HG02852 (cell line): ENCODE results near the gene CDH10.

Source experiments
- ATAC-seq: cut with Tn5 transposase; IDR thresholded peaks from one replicate; pipeline ENCODE4 v1.9.1; 2021; ENCODE audit warnings: mild to moderate bottlenecking, moderate library complexity; ENCODE audit not compliant: unreplicated experiment

CDH10 gene

DNA sequence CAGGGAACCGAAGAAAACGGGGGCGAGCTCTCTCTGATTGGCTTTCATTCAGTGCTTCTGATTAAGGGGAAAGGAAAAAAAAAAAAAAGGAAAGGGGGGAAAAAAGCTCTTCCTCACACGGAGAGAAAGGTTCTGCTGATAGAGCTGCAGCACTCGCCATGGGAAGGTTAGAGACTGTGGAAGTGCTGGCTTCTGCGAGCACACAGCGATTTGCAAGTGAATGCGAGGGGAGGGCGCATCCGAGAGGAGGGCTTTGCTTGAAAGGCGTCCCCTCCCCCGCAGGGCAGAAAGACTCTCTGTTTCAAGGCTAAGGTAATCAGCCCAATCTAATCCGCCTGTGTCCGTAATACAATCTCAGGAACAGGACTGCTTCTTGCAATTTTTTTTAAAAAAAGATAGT lies at the start of gene CDH10:
TSS of gene CDH10 (minus strand) at position 218 of the 400 bp plus-strand sequence. CDS start 51,488 bp downstream, outside the sequence.
- no peak for ATAC-seq

DNA sequence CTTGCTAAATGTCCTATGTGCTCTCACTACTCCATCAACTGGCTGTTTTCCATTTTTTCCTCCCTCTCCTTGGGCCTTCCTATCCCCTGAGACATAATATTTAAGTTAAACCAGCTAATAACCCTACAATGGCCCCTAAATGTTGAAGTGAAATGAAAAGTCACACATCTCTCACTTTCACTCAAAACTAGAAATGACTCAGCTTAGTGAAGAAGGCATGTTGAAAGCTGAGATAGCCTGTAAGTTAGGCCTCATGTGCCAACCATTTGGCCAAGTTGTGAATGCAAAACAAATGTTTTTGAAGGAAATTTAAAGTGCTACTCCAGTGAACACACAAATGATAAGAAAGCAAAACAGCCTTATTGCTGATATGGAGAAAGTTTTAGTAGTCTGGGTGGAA lies 48.8 kb upstream of the CDH10 start:
- ATAC-seq, result peak; percentile 54

DNA sequence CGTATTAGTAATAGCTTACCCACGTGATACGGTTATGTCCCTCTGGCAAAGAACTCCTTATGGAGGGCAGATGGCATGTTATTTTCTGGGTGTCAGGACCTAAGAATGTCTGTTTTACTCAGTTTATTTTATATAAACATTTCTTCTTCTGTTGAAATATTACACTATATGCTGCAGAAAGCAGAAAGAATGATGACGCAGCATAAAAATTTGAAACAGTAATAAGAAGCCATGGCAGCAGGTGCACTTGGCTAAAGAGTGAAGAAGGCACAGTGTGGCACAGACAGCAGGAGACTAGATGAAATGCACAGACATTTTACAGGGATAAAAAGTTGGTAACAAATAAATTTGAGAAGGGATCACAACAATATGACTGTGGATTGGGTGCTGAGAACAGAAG lies 46.3 kb upstream of the CDH10 start:
- no peak for ATAC-seq

DNA sequence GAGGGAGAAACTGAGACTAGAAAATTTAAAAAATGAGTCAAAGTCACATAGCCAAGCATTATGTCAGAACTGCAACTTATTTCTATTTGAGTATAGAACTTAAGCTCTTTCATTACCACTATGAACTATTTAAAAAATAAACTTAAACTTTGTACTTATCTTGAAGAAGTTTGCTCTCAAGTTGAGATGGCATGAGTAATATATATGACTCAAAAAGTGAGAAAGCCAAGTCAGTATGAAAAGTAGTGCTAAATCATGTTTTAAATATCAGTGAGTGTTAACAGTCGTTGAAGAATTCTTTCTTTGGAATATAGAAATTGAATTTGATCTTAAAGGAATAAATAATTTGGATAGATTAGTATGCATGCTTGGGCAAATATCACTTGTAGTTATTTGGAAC lies 36.3 kb upstream of the CDH10 start:
- ATAC-seq, result no peak

DNA sequence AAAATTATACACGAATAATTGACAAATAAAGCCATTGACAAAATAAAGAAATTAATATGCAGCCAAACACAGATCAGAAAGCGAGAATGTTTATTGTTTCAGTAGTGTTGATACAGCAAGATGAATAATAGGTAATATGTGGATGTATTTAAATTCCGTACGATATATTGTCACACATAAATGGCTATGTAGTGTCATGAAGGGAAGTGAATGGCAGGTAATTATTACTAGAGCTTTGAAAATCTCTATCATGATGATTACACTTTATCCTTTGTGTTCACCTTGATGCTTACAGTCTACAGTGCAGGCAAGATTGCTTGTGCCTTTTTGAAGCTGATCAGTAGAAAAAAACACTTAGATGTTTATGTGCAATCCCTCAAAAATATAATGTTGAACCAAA lies 23.3 kb upstream of the CDH10 start:
- ATAC-seq, result no peak

DNA sequence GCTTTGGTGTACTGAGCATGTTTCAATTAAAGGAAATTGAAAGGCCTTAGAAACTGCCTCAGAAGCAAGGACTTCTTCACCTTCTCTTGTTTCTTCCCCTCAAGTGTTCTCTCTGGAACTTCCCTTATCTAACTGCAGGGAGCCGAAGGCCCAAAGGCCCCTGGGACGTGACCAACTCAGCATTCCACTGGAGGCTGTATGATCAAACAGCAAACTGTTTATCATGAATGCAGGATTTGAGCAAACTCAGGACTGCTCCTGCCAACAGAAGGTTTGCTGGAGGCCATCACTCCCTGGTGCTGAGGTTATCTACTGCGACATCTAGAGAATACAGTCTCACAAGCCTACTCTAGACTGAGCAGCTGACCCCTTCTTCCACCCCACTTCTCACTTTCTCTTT lies 4.8 kb upstream of the CDH10 start:
- no peak for ATAC-seq

DNA sequence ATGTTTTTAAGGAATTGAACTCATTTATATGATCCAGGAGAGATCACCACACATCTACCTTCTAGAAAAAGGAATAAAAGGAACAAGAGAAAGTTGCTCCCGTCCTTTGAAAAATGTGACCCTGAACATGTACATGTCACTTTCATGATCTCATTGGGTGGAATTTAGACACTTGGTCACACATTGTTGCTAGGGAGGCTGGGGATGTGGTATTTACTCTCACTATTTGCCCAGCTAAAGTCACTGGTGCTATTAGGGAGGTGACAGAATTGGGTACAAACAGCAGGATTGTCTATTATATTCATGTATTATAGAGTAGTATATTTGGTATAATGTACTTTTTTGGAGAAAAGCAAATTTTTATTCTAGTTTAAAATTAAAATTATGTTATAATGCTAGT lies 2.1 kb upstream of the CDH10 start:
- ATAC-seq, result no peak

DNA sequence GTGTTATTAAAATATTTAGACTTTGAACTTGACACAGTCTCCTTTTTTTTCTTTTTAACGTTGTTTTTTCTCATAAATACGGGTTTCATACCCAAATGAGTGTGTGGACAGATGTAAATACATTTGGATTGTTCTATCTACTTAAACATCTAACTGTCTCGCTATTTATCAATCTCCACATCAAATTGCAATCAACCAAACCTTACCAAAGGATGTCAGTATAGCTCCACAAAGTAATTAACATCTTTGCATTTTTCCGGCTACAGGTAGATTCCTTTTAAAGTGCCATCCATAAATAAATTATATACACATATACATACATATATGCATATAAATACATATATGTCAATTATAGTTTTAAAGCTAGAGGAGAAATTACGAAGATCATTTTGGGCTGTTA lies 705 bp upstream of the CDH10 start:
- no peak for ATAC-seq

DNA sequence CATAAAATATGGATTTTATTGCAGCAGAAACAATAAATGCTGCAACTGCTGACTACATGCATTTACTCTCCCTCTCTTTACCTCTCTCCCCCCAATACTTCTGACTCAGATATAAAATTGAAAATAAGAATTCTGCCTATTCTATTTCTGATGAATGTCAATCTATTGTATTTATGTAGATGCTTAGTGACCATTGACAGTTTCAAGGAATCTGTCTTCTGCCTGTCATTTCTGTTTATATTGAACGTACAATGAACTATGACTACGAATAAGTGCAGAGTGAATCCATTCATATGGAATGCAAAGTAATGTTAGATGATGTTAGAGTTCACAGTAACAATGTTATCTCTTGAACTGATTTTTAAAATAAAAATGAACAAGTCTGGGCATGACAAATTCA lies 898 bp downstream of the CDH10 start:
- no peak for ATAC-seq

DNA sequence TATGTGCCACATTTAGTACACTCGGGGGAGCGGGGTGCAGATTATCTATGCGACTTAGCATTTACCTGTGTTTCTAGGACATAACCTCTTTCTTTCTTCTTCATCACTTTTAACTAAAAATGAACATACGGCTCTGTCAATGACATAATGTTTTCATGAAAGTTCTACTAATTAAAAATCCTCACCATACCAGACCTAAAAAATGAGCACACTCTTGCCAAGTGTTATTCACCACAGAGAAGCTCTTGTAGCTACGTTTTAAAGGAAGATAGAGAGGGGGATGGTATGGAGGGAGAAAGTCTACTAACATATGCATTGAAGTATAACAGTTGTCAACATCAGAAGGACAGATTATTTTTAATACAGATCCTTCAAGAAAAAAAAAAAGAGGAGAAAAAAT lies 1.6 kb downstream of the CDH10 start:
- ATAC-seq, result no peak

DNA sequence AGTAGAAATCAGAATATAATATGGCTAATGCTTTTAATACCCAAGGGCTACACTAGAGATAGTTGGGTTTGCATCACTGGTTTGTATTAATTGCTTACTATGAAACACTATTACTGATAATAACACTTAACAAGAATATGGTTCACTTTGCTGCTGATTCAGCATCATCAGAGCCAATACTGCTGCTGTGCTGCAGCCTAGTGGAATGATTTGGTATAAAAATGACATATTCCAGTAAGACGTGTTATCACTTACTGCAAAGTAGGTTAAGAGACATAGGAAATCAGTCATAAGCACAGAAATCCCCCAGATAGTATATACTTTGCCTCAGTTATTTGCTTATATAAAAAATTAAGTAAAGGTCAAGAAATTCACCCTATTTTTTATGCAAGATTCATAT lies 2.8 kb downstream of the CDH10 start:
- ATAC-seq, result peak; percentile 45

DNA sequence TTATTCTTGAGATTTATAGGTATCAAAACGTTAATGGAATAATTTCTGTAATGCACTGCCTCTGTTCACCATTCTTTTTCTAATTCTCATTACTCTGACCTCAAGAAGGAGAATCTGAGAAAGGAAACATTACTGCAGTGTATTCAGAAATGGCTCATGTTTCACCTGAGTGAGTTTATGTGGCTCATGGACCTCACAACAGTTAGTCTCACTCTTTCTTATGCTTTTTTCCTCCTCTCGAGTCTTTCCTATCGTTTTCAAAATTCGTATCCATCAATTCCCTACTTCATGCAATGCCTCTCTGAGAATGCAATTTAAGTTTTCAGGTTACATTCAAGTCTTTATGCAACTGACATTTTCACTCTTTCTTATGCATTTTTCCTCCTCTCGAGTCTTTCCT lies 9.6 kb downstream of the CDH10 start:
- ATAC-seq, result no peak

DNA sequence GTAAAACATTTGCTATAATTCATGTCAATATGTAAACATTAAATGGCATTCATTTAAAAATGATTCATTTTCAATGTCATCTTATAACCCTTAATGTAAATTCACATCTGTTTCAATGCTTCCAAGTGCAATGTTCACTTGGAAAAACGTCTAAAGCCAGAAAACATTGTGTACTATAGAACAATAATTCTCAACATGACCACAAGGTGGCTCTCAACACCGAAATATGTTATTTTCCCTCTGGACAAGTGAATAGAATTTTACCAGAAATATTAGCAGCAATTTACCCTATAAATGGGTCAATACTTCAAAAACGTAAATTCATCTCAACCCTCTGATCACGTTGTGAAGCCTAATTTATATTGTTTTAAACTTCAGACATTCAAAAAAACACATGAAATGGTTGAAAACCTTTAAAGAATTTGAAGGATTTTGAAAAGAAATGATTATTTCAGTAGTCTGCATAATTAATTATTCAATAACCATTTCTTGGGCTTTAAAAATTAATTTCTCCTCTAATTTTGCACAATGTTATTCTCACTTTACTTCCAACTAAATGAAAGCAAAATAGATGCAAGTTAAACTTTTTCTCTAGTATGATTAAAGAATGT lies 11.0 kb downstream of the CDH10 start:
- ATAC-seq, result no peak

DNA sequence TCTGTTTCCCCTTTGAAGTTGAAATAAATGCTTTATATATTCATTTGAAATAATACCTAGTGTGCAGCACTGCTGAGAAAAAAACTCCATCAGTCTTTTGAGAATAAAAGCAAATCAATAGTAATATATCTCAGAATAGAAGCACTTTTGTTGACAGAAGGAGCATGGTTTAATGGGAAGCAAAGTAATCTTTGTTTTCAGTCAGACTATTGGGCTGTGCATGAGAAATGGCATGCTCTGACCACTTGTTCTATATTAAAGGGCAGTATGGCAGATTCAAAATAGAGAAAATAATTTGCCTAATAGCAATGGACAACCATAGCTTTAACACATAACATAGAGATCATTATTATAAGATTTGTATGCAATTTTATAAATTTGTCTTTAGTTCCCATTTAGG lies 12.4 kb downstream of the CDH10 start:
- no peak for ATAC-seq

DNA sequence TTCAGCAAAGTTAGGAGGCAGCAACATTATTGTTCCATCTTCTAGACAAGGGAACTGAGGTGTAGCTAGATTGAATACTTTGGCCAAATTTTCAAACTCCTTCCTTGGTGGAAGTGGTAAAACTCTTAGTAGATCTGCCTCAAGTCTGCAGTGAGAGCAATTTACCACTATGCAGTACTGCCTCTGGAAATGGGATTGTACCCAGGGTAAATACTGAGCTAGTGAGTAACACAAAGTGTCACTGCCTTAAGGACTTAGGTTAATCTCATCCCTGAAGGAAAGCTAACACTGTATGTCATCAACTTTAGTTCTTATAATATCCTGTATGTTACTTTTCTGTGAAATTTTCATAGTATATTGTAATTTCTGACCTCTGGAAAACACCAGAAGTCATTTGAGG lies 13.9 kb downstream of the CDH10 start:
- no peak for ATAC-seq

DNA sequence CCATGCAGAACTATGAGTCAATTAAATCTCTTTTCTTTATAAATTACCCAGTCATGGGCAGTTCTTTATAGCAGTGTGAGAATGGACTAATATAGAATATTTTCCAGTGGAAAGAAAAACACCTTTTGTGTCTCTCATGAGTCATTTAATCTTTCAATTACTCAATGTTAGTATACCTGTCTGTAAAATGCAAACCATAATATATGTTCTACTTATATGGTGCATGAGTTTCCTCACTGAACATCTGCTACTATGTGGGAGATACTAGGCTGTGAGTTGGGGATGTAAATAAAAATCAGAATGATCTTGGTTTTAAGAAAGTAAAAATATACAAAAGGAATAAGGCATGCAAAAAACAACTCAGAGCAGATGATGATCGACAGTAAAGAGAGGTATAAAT lies 15.0 kb downstream of the CDH10 start:
- ATAC-seq, result no peak

DNA sequence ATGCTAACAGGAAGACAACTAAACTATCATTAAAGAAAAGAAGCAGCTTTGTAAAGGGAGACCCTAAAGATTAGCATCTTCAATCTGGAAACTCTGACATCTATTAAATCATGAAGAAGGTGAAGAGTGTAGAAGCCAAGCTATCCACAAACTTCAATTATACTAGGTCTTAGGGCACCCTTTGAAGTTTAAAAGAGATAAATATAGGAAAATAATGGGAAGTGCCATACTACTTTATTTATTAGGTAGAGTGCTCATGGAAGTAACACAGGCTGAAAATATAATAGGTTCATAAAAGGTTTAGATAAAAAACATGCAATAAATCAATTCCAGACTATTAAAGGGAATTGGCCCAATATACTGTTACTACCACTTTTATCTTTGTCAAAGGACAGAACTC lies 19.9 kb downstream of the CDH10 start:
- no peak for ATAC-seq

DNA sequence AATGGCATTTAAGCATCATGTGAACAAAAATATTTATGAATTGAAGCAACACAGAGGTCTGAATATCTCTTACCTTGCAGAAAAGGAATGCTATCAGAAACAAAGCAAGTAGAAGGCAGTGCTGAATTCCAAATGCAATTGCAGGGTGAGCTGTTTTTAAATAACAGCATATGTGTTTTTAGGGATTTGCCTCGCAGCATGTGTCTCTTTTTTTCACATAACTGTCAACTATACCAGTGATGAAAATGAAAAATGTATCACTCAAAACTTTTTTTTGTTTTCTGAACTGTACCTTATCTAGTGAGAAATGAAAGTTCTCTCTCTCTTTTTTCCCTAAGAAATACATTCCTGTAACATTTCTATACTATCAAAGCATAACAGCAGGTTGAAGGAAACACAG lies 21.2 kb downstream of the CDH10 start:
- no peak for ATAC-seq

DNA sequence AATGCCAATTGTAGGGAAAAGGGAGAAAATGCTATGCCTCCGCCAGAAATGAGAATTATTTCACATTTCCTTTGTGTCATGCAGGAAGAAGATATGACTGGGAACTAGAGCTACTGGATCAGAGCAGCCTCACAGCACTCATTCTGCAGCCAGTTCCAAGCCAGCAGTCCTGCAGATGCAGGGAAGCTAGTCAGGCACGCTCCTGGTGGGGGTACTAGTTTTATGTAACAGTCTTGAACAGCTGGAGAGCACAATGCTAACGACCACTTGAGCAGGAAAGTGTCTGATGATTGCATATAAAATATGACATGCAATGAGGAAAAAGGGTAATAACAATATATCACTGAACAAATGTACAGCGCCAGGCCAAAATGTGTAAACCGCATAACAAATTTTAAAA lies 21.7 kb downstream of the CDH10 start:
- no peak for ATAC-seq

DNA sequence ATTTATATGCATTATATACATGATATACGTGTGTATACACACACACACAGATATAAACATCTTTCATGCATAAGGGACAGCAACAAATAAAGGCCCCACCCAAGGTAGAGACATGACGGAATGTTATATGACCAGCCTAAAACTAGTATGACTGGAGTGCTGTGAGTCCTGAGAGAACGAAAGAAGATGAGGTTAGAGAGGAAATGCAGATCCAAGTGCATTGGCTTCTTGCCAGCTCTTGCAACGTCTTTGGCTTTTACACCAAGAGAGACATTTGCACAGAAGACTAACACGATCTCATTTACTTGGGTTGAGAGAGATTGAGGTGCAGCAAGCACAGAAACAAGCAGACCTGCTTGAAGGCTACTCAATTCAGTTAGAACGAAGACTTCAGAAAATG lies 23.0 kb downstream of the CDH10 start:
- no peak for ATAC-seq

DNA sequence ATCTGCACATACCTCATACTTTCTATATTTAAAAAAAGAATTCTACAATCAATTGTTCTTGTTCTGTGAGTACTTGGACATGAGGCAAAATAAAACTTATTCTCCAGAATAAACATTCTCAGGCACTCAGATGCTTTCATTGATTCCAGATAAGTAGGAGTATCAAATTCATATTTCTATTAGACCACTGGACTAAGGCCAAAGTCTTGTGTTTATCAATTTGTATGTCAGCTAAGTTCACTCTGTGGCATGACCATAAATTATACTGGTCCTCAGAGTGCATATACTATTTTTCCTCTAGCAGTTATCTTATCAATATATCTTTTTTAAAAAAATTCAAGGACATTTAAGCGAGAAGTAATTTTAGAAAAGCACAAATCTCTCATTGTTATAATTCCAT lies 28.2 kb downstream of the CDH10 start:
- ATAC-seq, result no peak

DNA sequence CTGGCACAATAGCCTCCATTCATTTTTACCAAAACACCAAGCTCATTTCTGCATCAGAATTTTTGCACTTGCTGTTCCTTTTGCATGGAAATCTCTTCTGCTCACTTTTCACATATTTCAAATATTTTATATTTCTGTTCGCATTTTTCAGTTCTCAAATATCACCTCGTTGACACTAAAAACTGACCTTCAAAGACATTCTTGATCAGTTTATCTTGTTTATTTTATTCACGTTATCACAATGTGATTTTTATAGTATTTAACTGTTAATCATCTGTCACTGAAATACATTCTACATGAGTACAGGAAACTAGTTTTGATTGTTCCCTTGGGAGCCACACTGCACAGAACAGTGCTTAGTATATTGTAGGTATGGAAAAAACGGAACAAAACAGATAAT lies 29.6 kb downstream of the CDH10 start:
- ATAC-seq, result no peak

DNA sequence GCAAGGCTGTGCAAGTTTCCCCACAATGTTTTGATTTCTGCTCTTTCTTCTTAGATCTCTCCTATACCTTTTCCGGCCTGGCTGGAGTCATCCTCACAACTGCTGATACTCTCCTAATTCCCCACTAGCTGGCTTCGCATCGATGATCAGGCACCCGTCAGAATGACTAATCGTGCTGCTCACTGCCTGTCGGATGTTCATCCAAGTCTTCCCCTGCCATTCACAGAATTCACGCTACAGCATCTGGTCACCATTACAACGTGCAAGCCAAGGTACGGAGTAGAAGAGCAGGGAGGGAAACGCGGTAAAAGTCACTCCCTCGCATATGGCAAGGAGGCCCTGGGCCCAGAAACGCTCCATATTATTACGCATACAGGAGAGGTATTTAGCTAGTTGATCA lies 35.1 kb downstream of the CDH10 start:
- ATAC-seq, result no peak

DNA sequence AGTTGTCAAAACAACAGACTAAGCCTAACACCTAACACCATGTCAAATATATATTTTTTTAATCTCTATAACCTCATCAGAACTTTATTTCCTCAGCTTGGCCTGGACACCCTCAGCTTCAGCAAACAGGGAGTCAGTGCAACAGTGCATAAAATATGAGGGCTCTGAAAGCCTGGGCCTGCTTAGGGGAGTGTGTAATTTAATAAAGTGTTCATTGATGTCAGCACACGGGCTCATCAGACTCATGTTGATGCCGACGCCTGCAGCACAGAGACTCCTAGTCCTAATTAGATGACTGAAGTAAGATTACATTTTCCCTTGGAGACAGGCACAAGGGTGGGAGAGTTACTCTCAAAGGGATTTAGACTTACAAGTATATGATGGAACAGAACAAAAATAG lies 37.8 kb downstream of the CDH10 start:
- no peak for ATAC-seq
